GM08714 (cell line): ENCODE results near the gene ADAMTSL3.
A peak's percentile ranks its signal among the peaks of the same experiment; 100 is the strongest.
"Not testable (repeated sequence)": the region's sequence is repeated elsewhere in the genome, so short reads cannot be mapped to it uniquely, and the experiment has no call there.

ENCODE experiments used
- H3K4me3 ChIP-seq: fragments of 200-500 bp; sonication (Bioruptor generic); 2 replicates; pipeline ENCODE4 v1.5.1; 2014; ENCODE audit warnings: mild to moderate bottlenecking, low read length, inconsistent platforms
- ZNF274 ChIP-seq: IDR thresholded peaks from 2 replicates; pipeline ENCODE4 v1.6.1; 2012; ENCODE audit warnings: mild to moderate bottlenecking, low read depth, low read length

ADAMTSL3 gene

DNA sequence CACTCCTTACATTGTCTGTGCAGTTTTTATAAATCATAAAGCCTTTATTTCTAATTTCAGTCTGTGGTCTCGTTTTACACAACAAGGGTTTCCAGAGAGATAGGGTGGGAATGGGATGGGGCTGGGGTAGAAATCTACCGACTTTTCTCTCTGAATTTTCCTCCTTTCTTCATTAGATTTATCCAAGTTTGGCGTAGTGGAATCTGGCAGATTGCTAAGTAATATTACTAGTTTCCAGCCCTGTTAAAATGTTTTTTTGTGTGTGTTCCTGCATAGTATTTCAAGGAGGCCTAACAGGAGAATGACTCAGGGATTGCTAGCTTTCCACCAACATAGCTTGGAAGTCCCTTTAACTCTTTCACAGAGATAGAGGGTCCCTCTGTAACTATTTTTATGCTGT, 396.2 kb downstream of the ADAMTSL3 start:
- no peak overlapping the region for H3K4me3 ChIP-seq
- no peak for TF ChIP-seq ZNF274

DNA sequence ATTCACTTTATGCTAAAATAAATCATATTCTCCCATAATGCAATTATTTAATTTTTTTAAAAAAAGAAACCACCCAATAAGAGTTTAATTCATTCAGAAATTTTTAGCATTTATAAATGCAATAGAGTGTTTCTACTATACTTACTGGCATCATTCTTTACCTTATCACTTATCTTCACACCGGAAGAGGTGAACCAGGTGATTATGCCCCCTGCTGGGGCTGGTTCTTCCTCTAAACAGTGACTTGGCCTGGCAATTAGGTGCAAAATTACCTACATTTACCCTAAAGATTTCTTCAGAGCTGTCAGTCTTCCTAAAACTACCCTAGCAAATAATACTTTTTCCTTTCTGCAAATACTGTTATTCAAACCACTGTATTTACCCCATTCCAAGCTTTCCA, 397.2 kb downstream of the ADAMTSL3 start:
- H3K4me3 ChIP-seq = not testable (repeated sequence)

DNA sequence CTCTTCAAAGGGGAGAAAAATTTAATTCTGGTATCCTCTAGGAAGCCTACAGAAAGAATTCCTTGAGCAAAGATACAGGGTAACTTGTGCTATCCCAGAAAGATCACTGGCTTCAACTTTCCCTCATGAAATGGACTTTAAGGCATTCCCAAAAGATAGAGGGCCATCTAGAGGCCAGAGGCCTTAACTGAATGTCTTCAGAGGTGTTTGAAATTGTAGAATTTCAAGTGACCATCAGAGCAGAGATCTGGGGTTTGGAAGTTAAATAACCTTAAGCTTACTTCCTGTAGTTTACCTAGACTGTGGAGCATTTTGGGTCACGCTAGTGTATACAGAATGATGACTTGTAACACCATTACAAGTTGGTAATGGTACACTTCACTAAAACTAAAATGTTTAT, 400.6 kb downstream of the ADAMTSL3 start:
- H3K4me3 ChIP-seq = not testable (repeated sequence)

- no peak overlapping the region for H3K4me3 ChIP-seq
- TF ChIP-seq ZNF274 = no peak
Measured at GRCh38 chr15:84057714-84058331, 403.9 kb downstream of the ADAMTSL3 start.

GRCh38 chr15:84063674-84064073, 409.8 kb downstream of the ADAMTSL3 start:
- H3K4me3 ChIP-seq = not testable (repeated sequence)

GRCh38 chr15:84068674-84069073, 414.8 kb downstream of the ADAMTSL3 start:
- not testable (repeated sequence) for H3K4me3 ChIP-seq

- not testable (repeated sequence) for H3K4me3 ChIP-seq
Measured at GRCh38 chr15:84078038-84078437, 424.1 kb downstream of the ADAMTSL3 start.

GRCh38 chr15:84079325-84079884, 425.5 kb downstream of the ADAMTSL3 start:
- peak overlapping the region; percentile 74; the same call in 1 of the 2 replicates for H3K4me3 ChIP-seq

DNA sequence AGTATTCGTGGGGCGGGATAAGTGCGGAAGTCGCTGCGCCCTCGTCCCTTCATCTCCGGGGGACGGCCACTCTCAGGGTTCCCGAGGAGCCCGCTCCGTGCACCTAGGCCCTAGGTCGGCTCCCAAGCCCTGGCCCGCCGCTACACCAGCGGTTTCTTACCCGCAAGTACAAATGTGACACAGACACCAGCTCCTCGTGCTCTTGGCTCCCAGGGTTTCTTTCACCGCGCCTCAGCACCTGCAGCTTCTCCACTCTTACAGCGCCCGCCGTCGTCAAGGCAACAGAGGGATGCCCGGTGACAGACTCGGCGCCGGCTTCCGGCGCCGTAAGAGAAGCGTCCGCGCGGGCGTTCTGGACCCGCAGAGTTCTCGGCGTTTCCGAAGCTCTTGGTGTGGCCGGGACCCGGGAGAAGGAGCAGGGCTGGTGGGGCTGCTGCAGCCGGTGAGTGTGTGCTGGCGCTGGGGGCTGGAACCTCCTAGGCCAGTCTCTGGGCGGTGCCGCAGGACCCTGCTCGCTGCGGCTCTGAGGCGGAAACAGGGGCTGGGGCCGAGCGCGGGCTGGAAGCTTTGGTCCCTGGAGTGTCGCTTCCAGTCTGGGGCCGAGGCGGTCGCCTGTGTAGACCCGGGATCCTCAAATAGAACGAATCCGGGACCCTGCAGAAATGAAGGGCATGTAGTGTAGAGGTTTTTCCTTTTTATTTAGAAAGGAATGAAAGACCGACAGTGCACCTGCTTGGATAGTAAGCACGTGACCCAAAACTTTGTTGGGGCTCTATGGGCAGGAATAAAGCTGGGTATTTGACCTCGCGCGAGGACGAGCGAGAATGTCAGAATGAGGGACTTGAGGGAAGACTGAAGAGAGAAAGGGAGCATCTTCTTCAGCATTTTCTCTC, 426.2 kb downstream of the ADAMTSL3 start:
- peak overlapping the region; percentile 74 for H3K4me3 ChIP-seq
- no peak for TF ChIP-seq ZNF274

DNA sequence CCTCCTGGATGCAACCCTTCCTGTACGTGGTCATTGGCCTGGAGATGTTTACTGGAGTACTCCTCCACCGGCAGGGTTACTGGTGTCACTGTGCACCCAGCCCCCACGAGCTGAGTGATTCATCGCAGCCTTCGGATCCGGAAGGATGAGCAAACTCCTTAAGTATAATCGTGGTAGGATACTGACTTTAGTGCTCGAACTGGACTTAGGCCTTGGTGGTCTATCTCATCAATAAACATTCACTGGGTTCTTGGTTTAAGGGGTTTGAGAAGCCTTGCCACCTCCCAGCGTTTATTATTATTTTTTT, 426.8 kb downstream of the ADAMTSL3 start:
- peak overlapping the region; percentile 74 for H3K4me3 ChIP-seq

GRCh38 chr15:84081391-84082168, 427.7 kb downstream of the ADAMTSL3 start:
- H3K4me3 ChIP-seq = no peak overlapping the region; the same call in 1 of the 2 replicates

DNA sequence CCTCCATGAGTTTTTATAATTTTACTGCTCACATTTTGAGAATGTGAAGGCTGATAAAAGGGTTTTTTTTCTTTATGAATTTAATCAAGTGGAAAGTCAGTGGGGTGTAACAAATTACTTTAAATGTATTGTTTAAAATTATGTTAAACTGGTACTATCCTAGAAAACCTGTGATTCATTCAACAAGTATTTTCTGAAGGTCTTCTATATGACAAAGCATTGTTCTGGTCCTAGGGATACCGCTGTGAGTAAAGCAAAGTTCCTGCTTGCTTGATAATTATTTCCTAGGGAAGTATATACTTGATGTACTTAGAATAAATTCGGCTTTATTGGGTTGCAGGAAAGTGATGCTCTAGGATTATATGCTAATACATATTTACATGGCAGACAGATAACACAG, 428.8 kb downstream of the ADAMTSL3 start:
- H3K4me3 ChIP-seq = no peak overlapping the region
- TF ChIP-seq ZNF274 = no peak

More at GRCh38 chr15:84081391-84082168, 427.7 kb downstream of the ADAMTSL3 start:
- TF ChIP-seq ZNF274 = no peak

DNA sequence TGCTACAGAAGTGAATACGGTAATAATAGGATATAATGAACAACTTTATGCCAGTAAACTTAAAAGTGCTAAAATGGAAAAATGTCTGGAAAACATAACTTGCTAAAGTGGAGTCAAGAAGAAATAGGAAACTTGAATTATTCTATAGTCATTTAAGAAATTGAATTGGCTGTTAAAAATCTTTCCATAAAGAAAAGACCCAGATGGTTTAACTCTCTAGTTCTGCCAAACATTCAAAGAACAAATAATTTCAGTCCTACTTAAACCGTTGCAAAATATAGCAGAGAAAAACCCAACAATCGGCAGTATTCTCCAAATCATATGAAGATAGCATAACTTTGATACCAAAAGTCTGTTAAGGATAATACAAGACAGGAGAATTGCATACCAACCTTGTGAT, 432.1 kb downstream of the ADAMTSL3 start:
- not testable (repeated sequence) for H3K4me3 ChIP-seq
